Astrocyte (in vitro differentiated cells and primary cell): Measurements from ENCODE around the gene NKD1. TPM values are rescaled to one million over a fixed set of nuclear protein-coding genes. Genes with fewer than 3 reads are reported as not detected.

ENCODE experiments used
- DNase-seq: peaks from one replicate; pipeline ENCODE4 v3.0.0-alpha.2; 2010; ENCODE audit warnings: low read depth
- FAIRE-seq: peaks from 2 replicates; lab custom pipeline; 2011; peaks lifted over from hg19 to GRCh38; lab: Jason Lieb, UNC
- H2AFZ ChIP-seq: 2 replicates; pipeline ENCODE4 v1.6.0; 2012; ENCODE audit warnings: low read depth, low read length, inconsistent platforms
- H3K27ac ChIP-seq: 2 replicates; pipeline ENCODE4 v1.5.1; 2011; ENCODE audit warnings: low read depth, low read length, inconsistent platforms
- H3K27me3 ChIP-seq: 2 replicates; pipeline ENCODE4 v1.6.0; 2011; ENCODE audit warnings: low read length, inconsistent platforms; ENCODE audit not compliant: insufficient read depth
- H3K36me3 ChIP-seq: 2 replicates; pipeline ENCODE4 v1.5.1; 2011; ENCODE audit warnings: low read length, inconsistent platforms; ENCODE audit not compliant: insufficient read depth
- H3K4me1 ChIP-seq: 2 replicates; pipeline ENCODE4 v1.5.1; 2011; ENCODE audit warnings: low read length, inconsistent platforms; ENCODE audit not compliant: insufficient read depth
- H3K4me2 ChIP-seq: 2 replicates; pipeline ENCODE4 v1.6.0; 2012; ENCODE audit warnings: low read length, inconsistent platforms
- H3K4me3 ChIP-seq: 2 replicates; pipeline ENCODE4 v1.5.1; 2011; ENCODE audit warnings: low read depth, mild to moderate bottlenecking, low read length, inconsistent platforms; ENCODE audit not compliant: insufficient read depth
- H3K79me2 ChIP-seq: 2 replicates; pipeline ENCODE4 v1.6.0; 2012; ENCODE audit warnings: mild to moderate bottlenecking, low read length, inconsistent platforms; ENCODE audit not compliant: insufficient read depth
- H3K9ac ChIP-seq: 2 replicates; pipeline ENCODE4 v1.6.0; 2012; ENCODE audit warnings: mild to moderate bottlenecking, low read length, inconsistent platforms
- H3K9me3 ChIP-seq: 2 replicates; pipeline ENCODE4 v1.5.1; 2012; ENCODE audit warnings: low read depth, mild to moderate bottlenecking, low read length, inconsistent platforms; ENCODE audit not compliant: insufficient read depth
- H4K20me1 ChIP-seq: 2 replicates; pipeline ENCODE4 v1.6.0; 2012; ENCODE audit warnings: low read length, inconsistent platforms; ENCODE audit not compliant: insufficient read depth
- H3K27ac Mint-ChIP-seq: one replicate; pipeline ENCODE4 v1.8.0; 2021; ENCODE audit warnings: mild to moderate bottlenecking, mixed read lengths; ENCODE audit not compliant: unreplicated experiment
- H3K27me3 Mint-ChIP-seq: one replicate; pipeline ENCODE4 v1.8.0; 2021; ENCODE audit warnings: low read depth, mixed read lengths; ENCODE audit not compliant: unreplicated experiment
- H3K36me3 Mint-ChIP-seq: one replicate; pipeline ENCODE4 v1.8.0; 2021; ENCODE audit warnings: low read depth, mixed read lengths; ENCODE audit not compliant: unreplicated experiment
- H3K4me1 Mint-ChIP-seq: one replicate; pipeline ENCODE4 v1.8.0; 2021; ENCODE audit warnings: low read depth, mixed read lengths; ENCODE audit not compliant: unreplicated experiment
- H3K4me3 Mint-ChIP-seq: one replicate; pipeline ENCODE4 v1.8.0; 2021; ENCODE audit warnings: mild to moderate bottlenecking, moderate library complexity, mixed read lengths; ENCODE audit not compliant: unreplicated experiment
- H3K9me3 Mint-ChIP-seq: one replicate; pipeline ENCODE4 v1.8.0; 2021; ENCODE audit warnings: mild to moderate bottlenecking, mixed read lengths; ENCODE audit not compliant: unreplicated experiment
- EZH2 ChIP-seq: IDR thresholded peaks from 2 replicates; pipeline ENCODE4 v1.6.1; 2012; ENCODE audit warnings: mild to moderate bottlenecking, low read length, inconsistent platforms; ENCODE audit not compliant: insufficient read depth
- total RNA-seq: library from RNA; stranded (reverse); gene quantifications from 2 replicates; pipeline ENCODE4 v1.2.1, GENCODE V29; 2021
- TF ChIP-seq, protein P1 (sequence below): IDR thresholded peaks from 2 replicates; pipeline ENCODE4 v1.5.1; 2011; ENCODE audit warnings: low read depth, mild to moderate bottlenecking, inconsistent platforms, low read length, moderate library complexity; ENCODE audit not compliant: insufficient read depth

The NKD1 gene
- total RNA-seq, 1 donor from 2014 or later = 9.1 TPM

DNA sequence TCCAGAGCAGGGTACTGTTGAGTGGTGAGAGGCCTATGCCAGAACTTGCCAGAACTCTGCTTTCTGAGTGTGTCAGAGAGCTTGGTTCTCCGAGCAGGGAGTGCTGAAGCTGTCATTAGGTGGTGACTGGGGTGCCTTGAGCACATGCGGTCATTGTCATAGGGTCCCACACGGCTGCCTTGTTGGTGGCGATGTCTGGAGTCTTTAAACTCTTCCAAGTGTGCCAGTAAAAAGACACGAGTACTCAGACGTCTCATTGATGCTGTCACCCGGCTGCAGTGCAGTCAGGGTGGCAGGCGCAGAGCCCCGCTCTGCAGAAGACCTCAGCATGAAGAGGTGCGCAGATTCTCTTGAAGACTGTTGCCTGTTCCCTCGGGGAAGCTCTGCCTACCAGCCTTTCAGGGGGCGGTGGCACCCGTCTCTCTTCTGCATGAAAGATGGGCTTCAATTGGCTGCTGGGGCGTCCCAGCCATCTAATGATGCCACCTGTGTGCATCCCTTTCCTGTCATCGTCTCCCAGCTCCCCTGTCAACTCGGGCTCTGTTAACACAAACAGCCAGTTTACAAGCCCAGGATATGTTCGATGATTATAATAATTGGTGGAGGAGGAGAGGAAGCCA is 58.3 kb downstream of the NKD1 start:
- H3K4me1 Mint-ChIP-seq = peaks cover 30% of the 10 kb centered on the region
- Histone ChIP-seq H3K36me3 (no peaks in the 10 kb centered on the region), H3K4me1 (peaks cover 21% of the 10 kb centered on the region), H3K9ac (no peak overlapping the region), H4K20me1 (no peaks in the 10 kb centered on the region), H3K79me2 (no peaks in the 10 kb centered on the region), H3K4me3 (no peak overlapping the region), H3K27me3 (no peaks in the 10 kb centered on the region), H3K9me3 (no peaks in the 10 kb centered on the region), H3K4me2 (no peak overlapping the region), H2AFZ (no peak overlapping the region), H3K27ac (no peak overlapping the region)
- no peak for FAIRE-seq
- H3K4me3 Mint-ChIP-seq = no peak overlapping the region
- no peak for DNase-seq
- H3K9me3 Mint-ChIP-seq = no peaks in the 10 kb centered on the region
- H3K27ac Mint-ChIP-seq = no peak overlapping the region
- TF ChIP-seq, protein P1, sequence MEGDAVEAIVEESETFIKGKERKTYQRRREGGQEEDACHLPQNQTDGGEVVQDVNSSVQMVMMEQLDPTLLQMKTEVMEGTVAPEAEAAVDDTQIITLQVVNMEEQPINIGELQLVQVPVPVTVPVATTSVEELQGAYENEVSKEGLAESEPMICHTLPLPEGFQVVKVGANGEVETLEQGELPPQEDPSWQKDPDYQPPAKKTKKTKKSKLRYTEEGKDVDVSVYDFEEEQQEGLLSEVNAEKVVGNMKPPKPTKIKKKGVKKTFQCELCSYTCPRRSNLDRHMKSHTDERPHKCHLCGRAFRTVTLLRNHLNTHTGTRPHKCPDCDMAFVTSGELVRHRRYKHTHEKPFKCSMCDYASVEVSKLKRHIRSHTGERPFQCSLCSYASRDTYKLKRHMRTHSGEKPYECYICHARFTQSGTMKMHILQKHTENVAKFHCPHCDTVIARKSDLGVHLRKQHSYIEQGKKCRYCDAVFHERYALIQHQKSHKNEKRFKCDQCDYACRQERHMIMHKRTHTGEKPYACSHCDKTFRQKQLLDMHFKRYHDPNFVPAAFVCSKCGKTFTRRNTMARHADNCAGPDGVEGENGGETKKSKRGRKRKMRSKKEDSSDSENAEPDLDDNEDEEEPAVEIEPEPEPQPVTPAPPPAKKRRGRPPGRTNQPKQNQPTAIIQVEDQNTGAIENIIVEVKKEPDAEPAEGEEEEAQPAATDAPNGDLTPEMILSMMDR = no peak
- peaks cover 5% of the 10 kb centered on the region for H3K36me3 Mint-ChIP-seq
- H3K27me3 Mint-ChIP-seq = peaks cover 22% of the 10 kb centered on the region

DNA sequence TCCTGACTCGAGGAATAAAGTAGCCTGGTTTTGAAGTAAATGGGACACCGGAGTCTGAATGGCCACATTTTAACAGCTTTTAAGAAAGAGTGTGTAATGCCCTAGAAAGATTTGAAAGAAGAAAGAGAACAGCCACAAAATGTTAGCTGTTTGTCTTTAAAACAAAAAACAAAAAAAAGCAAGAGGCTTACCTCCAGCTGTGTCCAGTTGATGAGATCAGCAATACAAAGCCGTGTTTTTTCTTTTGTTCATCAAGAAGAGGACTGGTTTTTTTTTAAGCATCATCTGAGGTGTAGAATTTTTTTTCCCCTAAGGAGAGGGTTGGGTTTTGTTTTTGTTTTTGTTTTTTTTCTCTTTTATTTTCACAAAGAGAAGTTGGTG is 58.8 kb downstream of the NKD1 start:
- Mint-ChIP-seq H3K4me3 (no peak overlapping the region), H3K36me3 (peaks cover 5% of the 10 kb centered on the region), H3K27ac (no peak overlapping the region), H3K9me3 (no peaks in the 10 kb centered on the region), H3K4me1 (peaks cover 31% of the 10 kb centered on the region), H3K27me3 (peaks cover 22% of the 10 kb centered on the region)
- no peak for DNase-seq
- no peak overlapping the region for H3K27ac ChIP-seq
- no peak for FAIRE-seq
- H3K9me3 ChIP-seq = no peaks in the 10 kb centered on the region
- no peak overlapping the region for H3K9ac ChIP-seq
- no peak overlapping the region for H3K4me3 ChIP-seq
- no peaks in the 10 kb centered on the region for H3K36me3 ChIP-seq
- TF ChIP-seq EZH2 = no peak
- TF ChIP-seq, protein P1 = no peak
- no peak overlapping the region for H2AFZ ChIP-seq
- no peaks in the 10 kb centered on the region for H4K20me1 ChIP-seq
- no peak overlapping the region for H3K4me2 ChIP-seq
- H3K79me2 ChIP-seq = no peaks in the 10 kb centered on the region
- peaks cover 26% of the 10 kb centered on the region for H3K4me1 ChIP-seq
- H3K27me3 ChIP-seq = no peaks in the 10 kb centered on the region

DNA sequence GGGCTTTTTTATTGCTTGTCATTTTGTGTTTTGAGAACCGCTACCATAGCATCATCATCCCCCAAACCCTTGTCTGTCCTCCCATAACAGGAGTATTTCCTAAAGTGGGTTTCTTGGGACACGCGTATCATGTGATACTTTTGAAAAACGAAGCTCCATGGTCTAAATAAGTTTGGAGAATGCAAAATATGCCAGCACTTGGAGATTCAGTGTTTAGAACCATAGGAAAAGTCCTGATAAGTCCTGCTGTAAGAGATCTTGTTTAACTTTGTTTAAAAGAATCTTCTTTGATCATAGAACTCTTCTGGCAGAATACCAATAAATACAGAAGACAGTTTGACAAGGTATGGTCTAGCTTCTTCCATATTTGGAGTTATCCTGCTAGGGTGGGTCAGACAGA is 59.3 kb downstream of the NKD1 start:
- Mint-ChIP-seq H3K27me3 (peaks cover 24% of the 10 kb centered on the region), H3K36me3 (peaks cover 5% of the 10 kb centered on the region), H3K9me3 (peaks cover 2% of the 10 kb centered on the region), H3K4me3 (no peak overlapping the region), H3K4me1 (peaks cover 29% of the 10 kb centered on the region), H3K27ac (no peak overlapping the region)
- FAIRE-seq (no peak), DNase-seq (no peak)
- Histone ChIP-seq H2AFZ (no peak overlapping the region), H3K4me1 (peaks cover 26% of the 10 kb centered on the region), H3K9ac (no peak overlapping the region), H3K79me2 (no peaks in the 10 kb centered on the region), H3K4me3 (no peak overlapping the region), H3K4me2 (no peak overlapping the region), H3K27ac (no peak overlapping the region), H4K20me1 (no peaks in the 10 kb centered on the region), H3K9me3 (no peaks in the 10 kb centered on the region), H3K27me3 (no peaks in the 10 kb centered on the region), H3K36me3 (no peaks in the 10 kb centered on the region)
- TF ChIP-seq, protein P1 = no peak
- no peak for TF ChIP-seq EZH2
